HepG2 (cell line): ENCODE data around the gene UBL5. TPM values are rescaled to one million over a fixed set of nuclear protein-coding genes. Genes with fewer than 3 reads are reported as not detected.
A peak's percentile ranks its signal among the peaks of the same experiment; 100 is the strongest.

Source experiments
- E2F1 ChIP-seq: sonication (generic); formaldehyde crosslinking; IDR thresholded peaks from 2 replicates; pipeline ENCODE4 v1.5.0; 2020; ENCODE audit warnings: missing genetic modification reagents
- HINFP ChIP-seq: sonication (generic); formaldehyde crosslinking; IDR thresholded peaks from 2 replicates; pipeline ENCODE4 v1.4.0; 2020; ENCODE audit warnings: low read depth, mild to moderate bottlenecking, missing genetic modification reagents
- HNRNPK ChIP-seq: fragments of 200-400 bp; formaldehyde crosslinking; IDR thresholded peaks from 2 replicates; pipeline ENCODE4 v1.6.1; 2018; ENCODE audit warnings: low read length, low read depth, moderate library complexity, mild to moderate bottlenecking; ENCODE audit not compliant: poor library complexity, severe bottlenecking
- LCORL ChIP-seq, 2 experiments: fragments of 450-650 bp in 1 of 2; sonication (generic) in 1 of 2; formaldehyde crosslinking in 1 of 2; IDR thresholded peaks; 2 replicates each; pipeline versions ENCODE4 v1.5.0 to v1.6.1; 2017 to 2020; ENCODE audit warnings: antibody characterized with exemption in 1 of 2, missing genetic modification reagents in 1 of 2
- ONECUT2 ChIP-seq: sonication (generic); formaldehyde crosslinking; IDR thresholded peaks from 2 replicates; pipeline ENCODE4 v1.4.0; 2020; ENCODE audit warnings: missing genetic modification reagents
- RFX3 ChIP-seq: IDR thresholded peaks from 2 replicates; pipeline ENCODE4 v1.6.1; 2016; ENCODE audit warnings: missing biosample characterization, missing genetic modification reagents
- SNAPC5 ChIP-seq: sonication (generic); formaldehyde crosslinking; IDR thresholded peaks from 2 replicates; pipeline ENCODE4 v1.8.1; 2023; ENCODE audit warnings: mild to moderate bottlenecking, missing genetic modification reagents, borderline replicate concordance
- SP5 ChIP-seq: IDR thresholded peaks from 2 replicates; pipeline ENCODE4 v1.6.1; 2016; ENCODE audit warnings: low read depth, borderline replicate concordance
- SYNCRIP ChIP-seq: fragments of 200-400 bp; formaldehyde crosslinking; IDR thresholded peaks from 2 replicates; pipeline ENCODE4 v1.6.1; 2018; ENCODE audit warnings: mild to moderate bottlenecking, low read depth, low read length; ENCODE audit not compliant: insufficient read depth
- TMF1 ChIP-seq: sonication (generic); formaldehyde crosslinking; IDR thresholded peaks from 2 replicates; pipeline ENCODE4 v1.8.1; 2022; ENCODE audit warnings: low read depth, missing genetic modification reagents
- XRCC5 ChIP-seq: fragments of 200-400 bp; formaldehyde crosslinking; optimal IDR thresholded peaks from 2 replicates; pipeline ENCODE3; 2017; ENCODE audit warnings: mild to moderate bottlenecking, low read length
- ZNF225 ChIP-seq: sonication (generic); formaldehyde crosslinking; IDR thresholded peaks from 2 replicates; pipeline ENCODE4 v1.4.0; 2020; ENCODE audit warnings: mild to moderate bottlenecking, missing genetic modification reagents
- ZNF337 ChIP-seq: sonication (generic); formaldehyde crosslinking; IDR thresholded peaks from 2 replicates; pipeline ENCODE4 v1.5.1; 2020; ENCODE audit warnings: missing genetic modification reagents, low read depth, mild to moderate bottlenecking, borderline replicate concordance
- ZNF782 ChIP-seq: sonication (generic); formaldehyde crosslinking; IDR thresholded peaks from 2 replicates; pipeline ENCODE4 v1.4.0; 2020; ENCODE audit warnings: missing genetic modification reagents, mild to moderate bottlenecking, borderline replicate concordance
- ZNF790 ChIP-seq: sonication (generic); formaldehyde crosslinking; IDR thresholded peaks from 2 replicates; pipeline ENCODE4 v1.8.0; 2022; ENCODE audit warnings: missing genetic modification reagents, mild to moderate bottlenecking, borderline replicate concordance
- polyA plus RNA-seq, 8 experiments: library from polyadenylated mRNA; depleted of rRNA in 3 of 8; stranded (reverse) in 7 of 8; unstranded in 1 of 8; fragments of >200 nt; fragmentation: Illumina TruSeq in 4 of 8; extraction: Trizol in 4 of 8; gene quantifications; 2 replicates each; pipeline versions ENCODE4 v1.2.1 to v1.2.3, GENCODE V29; 2011 to 2016; ENCODE audit warnings: low read depth in 4 of 8, missing spikeins in 1 of 8, mixed read lengths in 1 of 8; ENCODE audit not compliant: insufficient read depth in 1 of 8
- total RNA-seq, 5 experiments: library from RNA; depleted of rRNA; stranded (reverse); fragments of >200 nt; fragmentation: Illumina TruSeq; extraction: Trizol; gene quantifications; 2 replicates each; pipeline ENCODE4 v1.2.3, GENCODE V29; 2016; ENCODE audit warnings: low read depth in 1 of 5
- TF ChIP-seq, protein P1 (sequence below): sonication (generic); formaldehyde crosslinking; IDR thresholded peaks from 2 replicates; pipeline ENCODE4 v1.4.0; 2020; ENCODE audit warnings: mild to moderate bottlenecking, missing genetic modification reagents, borderline replicate concordance
- TF ChIP-seq, protein P2 (sequence below): sonication (generic); formaldehyde crosslinking; IDR thresholded peaks from 2 replicates; pipeline ENCODE4 v1.8.0; 2022; ENCODE audit warnings: missing genetic modification reagents, mild to moderate bottlenecking, inconsistent platforms, borderline replicate concordance
- TF ChIP-seq, protein P3 (sequence below): sonication (generic); formaldehyde crosslinking; IDR thresholded peaks from 2 replicates; pipeline ENCODE4 v1.5.0; 2020; ENCODE audit warnings: missing genetic modification reagents

UBL5 gene
- total and polyA plus RNA-seq, 2 of the 13 experiments (the other 11 are each of a cell fraction or from before 2014, with no cell fraction given), result 373 to 487 TPM

GRCh38 chr19:9834726-9835506 lies 7.2 kb downstream of the UBL5 start, which contains the start of gene PIN1 (continued):
- TF ChIP-seq ONECUT2 (CRISPR knock-in tag) (no peak), RFX3 (CRISPR knock-in tag) (peak; percentile 98), TMF1 (CRISPR knock-in tag) (no peak), SYNCRIP (no peak), SNAPC5 (no peak), ZNF782 (CRISPR knock-in tag) (0 out of 2 replicates have a peak, but pooled peaks have one; percentile 8), SP5 (no peak; the same call in 1 of the 2 replicates), ZNF790 (CRISPR knock-in tag) (no peak), HINFP (CRISPR knock-in tag) (0 out of 2 replicates have a peak, but pooled peaks have one; percentile 57), E2F1 (CRISPR knock-in tag) (peak; percentile 88), ZNF225 (no peak), XRCC5 (peak; percentile 44), HNRNPK (peak; percentile 30), ZNF337 (CRISPR knock-in tag) (peak; percentile 58; the same call in 1 of the 2 replicates), LCORL (IDR thresholded peaks at IDR 0.05) (no peak), LCORL (CRISPR knock-in tag; IDR thresholded peaks at IDR 0.05) (no peak; the same call in 1 of the 2 replicates)
- TF ChIP-seq, protein P1, sequence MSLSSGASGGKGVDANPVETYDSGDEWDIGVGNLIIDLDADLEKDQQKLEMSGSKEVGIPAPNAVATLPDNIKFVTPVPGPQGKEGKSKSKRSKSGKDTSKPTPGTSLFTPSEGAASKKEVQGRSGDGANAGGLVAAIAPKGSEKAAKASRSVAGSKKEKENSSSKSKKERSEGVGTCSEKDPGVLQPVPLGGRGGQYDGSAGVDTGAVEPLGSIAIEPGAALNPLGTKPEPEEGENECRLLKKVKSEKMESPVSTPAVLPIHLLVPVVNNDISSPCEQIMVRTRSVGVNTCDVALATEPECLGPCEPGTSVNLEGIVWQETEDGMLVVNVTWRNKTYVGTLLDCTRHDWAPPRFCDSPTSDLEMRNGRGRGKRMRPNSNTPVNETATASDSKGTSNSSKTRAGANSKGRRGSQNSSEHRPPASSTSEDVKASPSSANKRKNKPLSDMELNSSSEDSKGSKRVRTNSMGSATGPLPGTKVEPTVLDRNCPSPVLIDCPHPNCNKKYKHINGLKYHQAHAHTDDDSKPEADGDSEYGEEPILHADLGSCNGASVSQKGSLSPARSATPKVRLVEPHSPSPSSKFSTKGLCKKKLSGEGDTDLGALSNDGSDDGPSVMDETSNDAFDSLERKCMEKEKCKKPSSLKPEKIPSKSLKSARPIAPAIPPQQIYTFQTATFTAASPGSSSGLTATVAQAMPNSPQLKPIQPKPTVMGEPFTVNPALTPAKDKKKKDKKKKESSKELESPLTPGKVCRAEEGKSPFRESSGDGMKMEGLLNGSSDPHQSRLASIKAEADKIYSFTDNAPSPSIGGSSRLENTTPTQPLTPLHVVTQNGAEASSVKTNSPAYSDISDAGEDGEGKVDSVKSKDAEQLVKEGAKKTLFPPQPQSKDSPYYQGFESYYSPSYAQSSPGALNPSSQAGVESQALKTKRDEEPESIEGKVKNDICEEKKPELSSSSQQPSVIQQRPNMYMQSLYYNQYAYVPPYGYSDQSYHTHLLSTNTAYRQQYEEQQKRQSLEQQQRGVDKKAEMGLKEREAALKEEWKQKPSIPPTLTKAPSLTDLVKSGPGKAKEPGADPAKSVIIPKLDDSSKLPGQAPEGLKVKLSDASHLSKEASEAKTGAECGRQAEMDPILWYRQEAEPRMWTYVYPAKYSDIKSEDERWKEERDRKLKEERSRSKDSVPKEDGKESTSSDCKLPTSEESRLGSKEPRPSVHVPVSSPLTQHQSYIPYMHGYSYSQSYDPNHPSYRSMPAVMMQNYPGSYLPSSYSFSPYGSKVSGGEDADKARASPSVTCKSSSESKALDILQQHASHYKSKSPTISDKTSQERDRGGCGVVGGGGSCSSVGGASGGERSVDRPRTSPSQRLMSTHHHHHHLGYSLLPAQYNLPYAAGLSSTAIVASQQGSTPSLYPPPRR (CRISPR knock-in tag), result no peak
- TF ChIP-seq, protein P2, sequence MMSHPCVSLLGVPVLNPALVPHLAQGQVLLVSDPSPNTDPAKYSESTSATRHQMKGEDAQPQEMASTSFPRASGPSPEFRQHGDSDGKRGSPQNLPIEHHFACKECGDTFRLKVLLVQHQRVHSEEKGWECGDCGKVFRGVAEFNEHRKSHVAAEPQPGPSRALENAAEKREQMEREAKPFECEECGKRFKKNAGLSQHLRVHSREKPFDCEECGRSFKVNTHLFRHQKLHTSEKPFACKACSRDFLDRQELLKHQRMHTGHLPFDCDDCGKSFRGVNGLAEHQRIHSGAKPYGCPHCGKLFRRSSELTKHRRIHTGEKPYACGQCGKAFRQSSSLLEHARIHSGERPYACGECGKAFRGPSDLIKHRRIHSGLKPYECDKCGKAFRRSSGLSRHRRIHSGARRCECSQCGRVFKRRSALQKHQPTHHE (CRISPR knock-in tag), result no peak
- TF ChIP-seq, protein P3, sequence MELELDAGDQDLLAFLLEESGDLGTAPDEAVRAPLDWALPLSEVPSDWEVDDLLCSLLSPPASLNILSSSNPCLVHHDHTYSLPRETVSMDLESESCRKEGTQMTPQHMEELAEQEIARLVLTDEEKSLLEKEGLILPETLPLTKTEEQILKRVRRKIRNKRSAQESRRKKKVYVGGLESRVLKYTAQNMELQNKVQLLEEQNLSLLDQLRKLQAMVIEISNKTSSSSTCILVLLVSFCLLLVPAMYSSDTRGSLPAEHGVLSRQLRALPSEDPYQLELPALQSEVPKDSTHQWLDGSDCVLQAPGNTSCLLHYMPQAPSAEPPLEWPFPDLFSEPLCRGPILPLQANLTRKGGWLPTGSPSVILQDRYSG (CRISPR knock-in tag), result no peak
